Loucy (cell line): ENCODE data around the gene PLAC8L1.

Source experiments
- CTCF ChIP-seq: fragments of 200-600 bp; sonication (generic); conservative IDR thresholded peaks from 2 replicates; pipeline ENCODE4 v1.5.1; 2014; ENCODE audit warnings: mild to moderate bottlenecking, antibody characterized with exemption, low read length
- EZH2phosphoT487 ChIP-seq: fragments of 200-600 bp; IDR thresholded peaks from 2 replicates; pipeline ENCODE4 v1.6.1; 2018; ENCODE audit warnings: antibody characterized with exemption, mild to moderate bottlenecking, moderate library complexity, borderline replicate concordance

DNA sequence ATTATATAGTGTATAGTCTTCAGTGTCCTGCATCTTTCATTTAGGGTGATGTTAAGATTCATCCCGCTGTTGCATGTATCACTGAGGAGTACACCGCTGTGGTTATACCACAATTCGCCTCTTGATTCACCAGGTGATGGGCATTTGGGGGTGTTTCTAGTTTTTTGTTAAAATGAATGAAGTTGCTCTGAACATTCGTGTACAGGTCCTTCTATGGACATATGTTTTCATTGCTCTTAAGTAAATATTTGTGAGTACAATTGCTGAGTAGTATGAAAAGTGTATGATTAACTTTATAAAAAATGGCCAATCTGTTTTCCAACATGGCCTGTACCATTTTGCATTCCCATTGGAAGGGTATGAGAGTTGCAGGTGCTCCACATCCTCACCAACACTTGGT, 61.7 kb downstream of the PLAC8L1 start:
- no peak for TF ChIP-seq CTCF
- TF ChIP-seq EZH2phosphoT487, result no peak
